ENCODE data around the gene DCLRE1C. TPM values are rescaled to one million over a fixed set of nuclear protein-coding genes. Genes with fewer than 3 reads are reported as not detected.

The DCLRE1C gene
- total and polyA plus RNA-seq, 9 of the 15 experiments (the other 6 are each of a cell fraction or from before 2014, with no cell fraction given): 8.8 to 22.2 (median 13.9) TPM

DNA sequence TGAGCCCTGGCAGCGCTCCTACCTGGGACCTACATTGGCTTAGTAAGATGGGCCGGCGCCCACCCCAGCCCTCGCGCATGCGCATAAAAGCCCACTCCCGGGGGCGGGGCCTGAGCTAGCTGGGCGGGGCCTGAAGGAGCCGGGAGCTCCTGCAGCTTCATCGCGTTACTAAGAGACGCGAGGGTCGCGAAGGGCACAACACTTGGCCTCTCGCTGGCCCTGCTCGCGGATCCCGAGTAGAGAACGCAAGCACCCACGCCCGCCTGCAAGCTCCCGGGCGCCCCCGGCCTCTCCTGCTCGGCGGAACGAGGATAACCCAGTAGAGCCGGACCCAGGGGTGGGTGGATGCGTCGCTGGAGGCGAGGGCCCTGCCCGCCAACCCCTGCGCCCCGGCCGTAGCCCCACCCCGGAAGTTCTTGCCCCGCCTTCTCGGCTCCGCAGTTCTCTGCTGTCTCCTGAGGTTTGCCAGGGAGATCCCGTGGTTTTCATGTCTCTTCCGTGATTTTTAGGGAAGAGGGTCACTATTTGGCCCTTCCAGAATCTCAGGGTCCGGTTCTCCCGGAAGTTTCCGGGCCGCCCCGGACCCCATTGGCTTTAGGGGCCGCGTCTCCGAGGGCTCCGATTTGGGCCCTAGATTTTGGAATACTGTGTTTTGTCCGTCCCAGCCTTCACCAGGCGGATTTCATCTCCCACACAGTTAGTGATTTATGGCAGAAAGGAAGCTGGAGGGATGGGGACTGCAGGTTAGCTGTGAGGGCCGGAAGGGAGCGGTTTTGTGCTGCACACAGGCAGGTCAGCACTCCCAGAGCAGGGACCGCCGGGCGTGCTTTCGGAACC is 5.5 kb upstream of the DCLRE1C start, which contains the start of gene MEIG1 (continued):
- TF ChIP-seq POLR3A (IDR thresholded peaks at IDR 0.05; ENCODE audit: borderline replicate concordance, extremely low read depth, insufficient read depth, insufficient read length): no peak
- no peak for TF ChIP-seq CBFA2T2 (conservative IDR thresholded peaks at IDR 0.05)
- TF ChIP-seq ZNF695 (CRISPR knock-in tag; IDR thresholded peaks at IDR 0.05): no peak
- TF ChIP-seq NR3C1 (CRISPR knock-in tag; IDR thresholded peaks at IDR 0.05): no peak
- TF ChIP-seq CXXC5 (CRISPR knock-in tag; IDR thresholded peaks at IDR 0.05): peak; percentile 68
- TF ChIP-seq, protein P1, sequence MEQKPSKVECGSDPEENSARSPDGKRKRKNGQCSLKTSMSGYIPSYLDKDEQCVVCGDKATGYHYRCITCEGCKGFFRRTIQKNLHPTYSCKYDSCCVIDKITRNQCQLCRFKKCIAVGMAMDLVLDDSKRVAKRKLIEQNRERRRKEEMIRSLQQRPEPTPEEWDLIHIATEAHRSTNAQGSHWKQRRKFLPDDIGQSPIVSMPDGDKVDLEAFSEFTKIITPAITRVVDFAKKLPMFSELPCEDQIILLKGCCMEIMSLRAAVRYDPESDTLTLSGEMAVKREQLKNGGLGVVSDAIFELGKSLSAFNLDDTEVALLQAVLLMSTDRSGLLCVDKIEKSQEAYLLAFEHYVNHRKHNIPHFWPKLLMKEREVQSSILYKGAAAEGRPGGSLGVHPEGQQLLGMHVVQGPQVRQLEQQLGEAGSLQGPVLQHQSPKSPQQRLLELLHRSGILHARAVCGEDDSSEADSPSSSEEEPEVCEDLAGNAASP (IDR thresholded peaks at IDR 0.05): no peak
- TF ChIP-seq IFI16 (CRISPR knock-in tag; IDR thresholded peaks at IDR 0.05): no peak
- 0 out of 2 replicates have a peak, but pooled peaks have one; percentile 5 for TF ChIP-seq MYNN (IDR thresholded peaks at IDR 0.05)
- TF ChIP-seq MYNN (CRISPR knock-in tag; IDR thresholded peaks at IDR 0.05): no peak
- TF ChIP-seq, protein P2, sequence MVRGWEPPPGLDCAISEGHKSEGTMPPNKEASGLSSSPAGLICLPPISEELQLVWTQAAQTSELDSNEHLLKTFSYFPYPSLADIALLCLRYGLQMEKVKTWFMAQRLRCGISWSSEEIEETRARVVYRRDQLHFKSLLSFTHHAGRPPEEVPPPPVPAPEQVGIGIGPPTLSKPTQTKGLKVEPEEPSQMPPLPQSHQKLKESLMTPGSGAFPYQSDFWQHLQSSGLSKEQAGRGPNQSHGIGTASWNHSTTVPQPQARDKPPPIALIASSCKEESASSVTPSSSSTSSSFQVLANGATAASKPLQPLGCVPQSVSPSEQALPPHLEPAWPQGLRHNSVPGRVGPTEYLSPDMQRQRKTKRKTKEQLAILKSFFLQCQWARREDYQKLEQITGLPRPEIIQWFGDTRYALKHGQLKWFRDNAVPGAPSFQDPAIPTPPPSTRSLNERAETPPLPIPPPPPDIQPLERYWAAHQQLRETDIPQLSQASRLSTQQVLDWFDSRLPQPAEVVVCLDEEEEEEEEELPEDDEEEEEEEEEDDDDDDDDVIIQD (CRISPR knock-in tag; IDR thresholded peaks at IDR 0.05): no peak
- no peak for TF ChIP-seq BDP1 (IDR thresholded peaks at IDR 0.05; ENCODE audit: insufficient read depth, insufficient read length)
- no peak for TF ChIP-seq LCOR (CRISPR knock-in tag; IDR thresholded peaks at IDR 0.05)
- TF ChIP-seq POU5F1 (IDR thresholded peaks at IDR 0.05; ENCODE audit: borderline replicate concordance, low read depth, low read length, partially characterized antibody): no peak
- TF ChIP-seq DIDO1 (tag; IDR thresholded peaks at IDR 0.05; ENCODE audit: low read depth): peak; percentile 93
- TF ChIP-seq MCM5 (IDR thresholded peaks at IDR 0.05; ENCODE audit: low read depth): no peak
- TF ChIP-seq ZC3H8 (IDR thresholded peaks at IDR 0.05): no peak
- TF ChIP-seq, protein P3, sequence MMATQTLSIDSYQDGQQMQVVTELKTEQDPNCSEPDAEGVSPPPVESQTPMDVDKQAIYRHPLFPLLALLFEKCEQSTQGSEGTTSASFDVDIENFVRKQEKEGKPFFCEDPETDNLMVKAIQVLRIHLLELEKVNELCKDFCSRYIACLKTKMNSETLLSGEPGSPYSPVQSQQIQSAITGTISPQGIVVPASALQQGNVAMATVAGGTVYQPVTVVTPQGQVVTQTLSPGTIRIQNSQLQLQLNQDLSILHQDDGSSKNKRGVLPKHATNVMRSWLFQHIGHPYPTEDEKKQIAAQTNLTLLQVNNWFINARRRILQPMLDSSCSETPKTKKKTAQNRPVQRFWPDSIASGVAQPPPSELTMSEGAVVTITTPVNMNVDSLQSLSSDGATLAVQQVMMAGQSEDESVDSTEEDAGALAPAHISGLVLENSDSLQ (IDR thresholded peaks at IDR 0.05): peak; percentile 96
- no peak for TF ChIP-seq ZBTB8A (IDR thresholded peaks at IDR 0.05; ENCODE audit: partially characterized antibody)
- peak; percentile 62 for TF ChIP-seq CHD2 (IDR thresholded peaks at IDR 0.05; ENCODE audit: low read depth, low read length)
- TF ChIP-seq, protein P4, sequence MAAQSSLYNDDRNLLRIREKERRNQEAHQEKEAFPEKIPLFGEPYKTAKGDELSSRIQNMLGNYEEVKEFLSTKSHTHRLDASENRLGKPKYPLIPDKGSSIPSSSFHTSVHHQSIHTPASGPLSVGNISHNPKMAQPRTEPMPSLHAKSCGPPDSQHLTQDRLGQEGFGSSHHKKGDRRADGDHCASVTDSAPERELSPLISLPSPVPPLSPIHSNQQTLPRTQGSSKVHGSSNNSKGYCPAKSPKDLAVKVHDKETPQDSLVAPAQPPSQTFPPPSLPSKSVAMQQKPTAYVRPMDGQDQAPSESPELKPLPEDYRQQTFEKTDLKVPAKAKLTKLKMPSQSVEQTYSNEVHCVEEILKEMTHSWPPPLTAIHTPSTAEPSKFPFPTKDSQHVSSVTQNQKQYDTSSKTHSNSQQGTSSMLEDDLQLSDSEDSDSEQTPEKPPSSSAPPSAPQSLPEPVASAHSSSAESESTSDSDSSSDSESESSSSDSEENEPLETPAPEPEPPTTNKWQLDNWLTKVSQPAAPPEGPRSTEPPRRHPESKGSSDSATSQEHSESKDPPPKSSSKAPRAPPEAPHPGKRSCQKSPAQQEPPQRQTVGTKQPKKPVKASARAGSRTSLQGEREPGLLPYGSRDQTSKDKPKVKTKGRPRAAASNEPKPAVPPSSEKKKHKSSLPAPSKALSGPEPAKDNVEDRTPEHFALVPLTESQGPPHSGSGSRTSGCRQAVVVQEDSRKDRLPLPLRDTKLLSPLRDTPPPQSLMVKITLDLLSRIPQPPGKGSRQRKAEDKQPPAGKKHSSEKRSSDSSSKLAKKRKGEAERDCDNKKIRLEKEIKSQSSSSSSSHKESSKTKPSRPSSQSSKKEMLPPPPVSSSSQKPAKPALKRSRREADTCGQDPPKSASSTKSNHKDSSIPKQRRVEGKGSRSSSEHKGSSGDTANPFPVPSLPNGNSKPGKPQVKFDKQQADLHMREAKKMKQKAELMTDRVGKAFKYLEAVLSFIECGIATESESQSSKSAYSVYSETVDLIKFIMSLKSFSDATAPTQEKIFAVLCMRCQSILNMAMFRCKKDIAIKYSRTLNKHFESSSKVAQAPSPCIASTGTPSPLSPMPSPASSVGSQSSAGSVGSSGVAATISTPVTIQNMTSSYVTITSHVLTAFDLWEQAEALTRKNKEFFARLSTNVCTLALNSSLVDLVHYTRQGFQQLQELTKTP (IDR thresholded peaks at IDR 0.05; ENCODE audit: low read depth in 1 of 2, partially characterized antibody in 2 of 2): peak in 1 of 2 experiments; percentile 31
